Measurements from ENCODE around the gene INF2. TPM values are rescaled to one million over a fixed set of nuclear protein-coding genes. Genes with fewer than 3 reads are reported as not detected.

Gene INF2
- total and polyA plus RNA-seq, 9 of the 15 experiments (the other 6 are each of a cell fraction or from before 2014, with no cell fraction given): 0.56 to 31.3 (median 7.8) TPM

- peak; percentile 70 for TF ChIP-seq ESRRA (IDR thresholded peaks at IDR 0.05; ENCODE audit: borderline replicate concordance, low read depth)
- TF ChIP-seq SUPT5H (IDR thresholded peaks at IDR 0.05): peak; percentile 61
- TF ChIP-seq NELFE (IDR thresholded peaks at IDR 0.05; ENCODE audit: insufficient read depth, insufficient read length): no peak
- no peak for TF ChIP-seq NCOA6 (IDR thresholded peaks at IDR 0.05)
- no peak for TF ChIP-seq ZBTB8A (IDR thresholded peaks at IDR 0.05; ENCODE audit: partially characterized antibody)
- TF ChIP-seq RBM15 (IDR thresholded peaks at IDR 0.05; ENCODE audit: insufficient read depth, low read length): no peak
- TF ChIP-seq HMG20A (CRISPR knock-in tag; conservative IDR thresholded peaks at IDR 0.05): no peak
- peak; percentile 61 to 89 (median 85) for TF ChIP-seq CTCF (IDR thresholded peaks at IDR 0.05 in 2 of 3, conservative IDR thresholded peaks at IDR 0.05 in 1 of 3; ENCODE audit: insufficient read depth in 2 of 3, low read depth in 1 of 3, low read length in 3 of 3)
- TF ChIP-seq PPARD (CRISPR knock-in tag; IDR thresholded peaks at IDR 0.05): no peak
- no peak for TF ChIP-seq ZKSCAN8 (CRISPR knock-in tag; IDR thresholded peaks at IDR 0.05)
- no peak for TF ChIP-seq KAT2B (IDR thresholded peaks at IDR 0.05; ENCODE audit: low read depth, low read length)
- peak; percentile 64; the same call in 1 of the 2 replicates for TF ChIP-seq RAD51 (IDR thresholded peaks at IDR 0.05; ENCODE audit: borderline replicate concordance, low read depth)
- peak; percentile 48; the same call in 1 of the 2 replicates for TF ChIP-seq GABPB1 (CRISPR knock-in tag; IDR thresholded peaks at IDR 0.05)
- TF ChIP-seq ZNF263 (CRISPR knock-in tag; IDR thresholded peaks at IDR 0.05; ENCODE audit: borderline replicate concordance): peak; percentile 91
- no peak for TF ChIP-seq MTA2 (IDR thresholded peaks at IDR 0.05; ENCODE audit: low read depth)
- TF ChIP-seq POLR3G (IDR thresholded peaks at IDR 0.05; ENCODE audit: extremely low read depth, insufficient read length, insufficient replicate concordance): no peak
- TF ChIP-seq MXI1 (IDR thresholded peaks at IDR 0.05; ENCODE audit: low read depth, low read length): no peak
- peak; percentile 60 to 70 for TF ChIP-seq RAD21 (CRISPR knock-in tag; conservative IDR thresholded peaks at IDR 0.05 in 1 of 2, IDR thresholded peaks at IDR 0.05 in 1 of 2)
- peak in 1 of 2 experiments; percentile 76; a peak in 1 of 4 replicates for TF ChIP-seq MAZ (CRISPR knock-in tag; conservative IDR thresholded peaks at IDR 0.05 in 1 of 2, IDR thresholded peaks at IDR 0.05 in 1 of 2)
- no peak for TF ChIP-seq MAFF (IDR thresholded peaks at IDR 0.05; ENCODE audit: low read length)
- peak; percentile 73 for TF ChIP-seq USF1 (CRISPR knock-in tag; IDR thresholded peaks at IDR 0.05)
- TF ChIP-seq PRDM10 (IDR thresholded peaks at IDR 0.05; ENCODE audit: partially characterized antibody): peak; percentile 26
Observed at GRCh38 chr14:104768437-104769323, 79.3 kb downstream of the INF2 start (continued).

Data from K562 (cell line).